Pancreas (tissue), 10 donors: ENCODE results near the gene PIRT. TPM values are rescaled to one million over a fixed set of nuclear protein-coding genes. Genes with fewer than 3 reads are reported as not detected.

Experiments used
- ATAC-seq, 4 donors: fragments of 200-7000 bp; cut with Tn5 transposase; one replicate each; pipeline versions ENCODE4 v1.8.0 to v1.9.1; 2020; ENCODE audit warnings: mild to moderate bottlenecking in 4 of 4, moderate library complexity in 4 of 4
- DNase-seq, 6 donors: peaks; one replicate each; pipeline ENCODE4 v3.0.0-alpha.2; 2020
- FAIRE-seq: peaks from 2 replicates; lab custom pipeline; 2012; peaks lifted over from hg19 to GRCh38; lab: Jason Lieb, UNC
- H3K27ac ChIP-seq, 4 donors: fragments of 200-600 bp; sonication (generic); 1 replicate in 3 of 4; 2 replicates in 1 of 4; pipeline versions ENCODE4 v1.5.0 to v1.8.0; 2020
- H3K27me3 ChIP-seq, 4 donors: fragments of 200-600 bp; one replicate each; pipeline ENCODE4 v1.8.0; 2021
- H3K36me3 ChIP-seq, 3 donors: fragments of 200-600 bp; sonication (generic) in 1 of 3; one replicate each; pipeline versions ENCODE4 v1.5.0 to v1.8.0; 2020 to 2021
- H3K4me1 ChIP-seq, 3 donors: fragments of 200-600 bp; one replicate each; pipeline ENCODE4 v1.8.0; 2021
- H3K4me3 ChIP-seq, 4 donors: fragments of 200-600 bp; sonication (generic) in 2 of 4; one replicate each; pipeline versions ENCODE4 v1.5.0 to v1.8.0; 2020 to 2021
- H3K9me3 ChIP-seq, 4 donors: fragments of 200-600 bp; one replicate each; pipeline ENCODE4 v1.8.0; 2021
- WGBS, 2 donors: extraction: QIAGEN DNeasy Blood & Tissue Kit; methylation state at CpG; one replicate each; pipeline ENCODE4 v1.1.7; 2013; 5-methylcytosine and 5-hydroxymethylcytosine counted together
- intact Hi-C, 3 donors: fragments of 100-400 bp; cut with DNase I; formaldehyde crosslinking; loops; one replicate each; pipeline versions ENCODE4 v1.11.1 to v1.14.2; 2022
- polyA plus RNA-seq, 2 donors: library from polyadenylated mRNA; stranded (reverse); fragments of 200-250 nt; gene quantifications; one replicate each; pipeline ENCODE4 v1.2.3, GENCODE V29; 2013
- total RNA-seq, 6 donors: library from RNA; stranded (reverse); fragmentation: NEBNext Ultra II Directional in 4 of 6; extraction: Animal tissue kit (Norgen Biotek cat#: 25700) in 4 of 6; gene quantifications; one replicate each; pipeline versions ENCODE4 v1.2.1 to v1.2.4, GENCODE V29; 2021 to 2023
- TF ChIP-seq, protein P1 (sequence below), 4 donors: fragments of 200-600 bp; sonication (generic) in 3 of 4; IDR thresholded peaks; one replicate each; pipeline versions ENCODE4 v1.5.0 to v1.8.0; 2021; ENCODE audit warnings: antibody characterized with exemption in 4 of 4
- donor health status: healthy with polysubstance abuse.
- donor health status: DM: no; HTN: no; CAD: no; lungs with moderate emphysema.
- donor health status: DM: no; HTN: no; CAD: no.
- donor health status: control.
- donor health status: control.
- donor health status: Bipolar disorder and iron deficiency.
- donor health status: DM: yes; HTN: yes; CAD: no.
- donor health status: DM: no; HTN: no; CAD: no.
- donor health status: DM: no; HTN: no; CAD: no.
- donor health status: DM: yes; HTN: yes; CAD: no.

PIRT gene
- total and polyA plus RNA-seq, 8 donors, result 0.03 to 0.28 (median 0.05) TPM; not detected in 3

DNA sequence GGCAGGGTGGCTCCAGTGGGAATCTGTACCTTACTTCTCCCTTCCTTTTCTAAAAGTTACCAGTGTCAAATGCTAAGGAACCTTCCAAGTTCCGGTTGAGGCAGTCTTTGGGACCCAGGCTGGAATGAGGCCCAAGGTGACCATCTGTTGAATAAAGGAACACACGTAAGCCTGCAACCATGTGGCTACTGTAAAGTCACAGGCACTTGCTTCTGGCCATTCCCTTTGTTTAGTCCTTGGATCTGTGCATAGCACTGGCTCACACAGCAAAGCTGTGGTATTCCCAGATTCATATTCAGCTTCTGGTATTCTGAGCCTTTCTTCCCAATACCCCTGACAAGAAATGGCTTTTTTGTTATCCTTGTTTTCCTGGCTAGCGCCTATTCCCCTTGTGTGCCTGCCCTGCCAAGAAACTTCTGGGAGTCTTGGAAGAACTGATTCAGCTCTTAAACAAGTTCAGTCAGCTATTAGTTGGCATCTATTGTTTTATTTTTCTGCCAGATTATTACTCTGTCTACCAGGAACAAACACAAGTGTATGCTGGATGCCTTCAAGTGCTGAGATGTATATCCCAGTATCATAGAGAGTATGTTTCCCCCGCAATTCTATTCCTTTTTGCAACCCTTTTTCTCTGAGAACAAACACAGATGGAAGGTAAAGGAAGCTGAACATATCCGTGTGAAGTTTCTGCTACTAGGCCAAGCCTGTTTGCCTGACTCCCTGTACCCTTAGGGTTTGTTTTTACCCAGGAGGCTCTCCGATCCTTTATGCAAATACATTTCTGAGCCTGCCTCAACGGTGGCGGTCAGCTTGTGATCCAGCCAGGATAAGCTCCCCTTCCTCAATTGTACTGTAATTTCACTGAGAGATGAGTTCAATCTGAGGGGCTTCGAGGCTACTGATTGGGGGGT, 47.1 kb downstream of the PIRT start:
- intact Hi-C loops, result no loop called here
- WGBS, 2 donors, result 46 to 57% methylated on average over 9 of the region's 9 CpGs
- DNase-seq, result peak in 4 of 6 donors; percentile 37 to 70 (median 58)
- H3K27me3 ChIP-seq, result no peaks in the 10 kb centered on the region
- peaks cover 0 to 16% (median 9%) of the 10 kb centered on the region in 3 donors for H3K4me1 ChIP-seq
- H3K9me3 ChIP-seq, result no peaks in the 10 kb centered on the region
- FAIRE-seq, result no peak
- no peaks in the 10 kb centered on the region for H3K36me3 ChIP-seq
- TF ChIP-seq, protein P1, sequence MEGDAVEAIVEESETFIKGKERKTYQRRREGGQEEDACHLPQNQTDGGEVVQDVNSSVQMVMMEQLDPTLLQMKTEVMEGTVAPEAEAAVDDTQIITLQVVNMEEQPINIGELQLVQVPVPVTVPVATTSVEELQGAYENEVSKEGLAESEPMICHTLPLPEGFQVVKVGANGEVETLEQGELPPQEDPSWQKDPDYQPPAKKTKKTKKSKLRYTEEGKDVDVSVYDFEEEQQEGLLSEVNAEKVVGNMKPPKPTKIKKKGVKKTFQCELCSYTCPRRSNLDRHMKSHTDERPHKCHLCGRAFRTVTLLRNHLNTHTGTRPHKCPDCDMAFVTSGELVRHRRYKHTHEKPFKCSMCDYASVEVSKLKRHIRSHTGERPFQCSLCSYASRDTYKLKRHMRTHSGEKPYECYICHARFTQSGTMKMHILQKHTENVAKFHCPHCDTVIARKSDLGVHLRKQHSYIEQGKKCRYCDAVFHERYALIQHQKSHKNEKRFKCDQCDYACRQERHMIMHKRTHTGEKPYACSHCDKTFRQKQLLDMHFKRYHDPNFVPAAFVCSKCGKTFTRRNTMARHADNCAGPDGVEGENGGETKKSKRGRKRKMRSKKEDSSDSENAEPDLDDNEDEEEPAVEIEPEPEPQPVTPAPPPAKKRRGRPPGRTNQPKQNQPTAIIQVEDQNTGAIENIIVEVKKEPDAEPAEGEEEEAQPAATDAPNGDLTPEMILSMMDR (IDR thresholded peaks at IDR 0.05), result no peak
- peak; percentile 86 to 92 (median 89) for ATAC-seq
- no peak overlapping the region for H3K4me3 ChIP-seq
- peak overlapping the region; percentile 36 to 67 (median 40) for H3K27ac ChIP-seq

DNA sequence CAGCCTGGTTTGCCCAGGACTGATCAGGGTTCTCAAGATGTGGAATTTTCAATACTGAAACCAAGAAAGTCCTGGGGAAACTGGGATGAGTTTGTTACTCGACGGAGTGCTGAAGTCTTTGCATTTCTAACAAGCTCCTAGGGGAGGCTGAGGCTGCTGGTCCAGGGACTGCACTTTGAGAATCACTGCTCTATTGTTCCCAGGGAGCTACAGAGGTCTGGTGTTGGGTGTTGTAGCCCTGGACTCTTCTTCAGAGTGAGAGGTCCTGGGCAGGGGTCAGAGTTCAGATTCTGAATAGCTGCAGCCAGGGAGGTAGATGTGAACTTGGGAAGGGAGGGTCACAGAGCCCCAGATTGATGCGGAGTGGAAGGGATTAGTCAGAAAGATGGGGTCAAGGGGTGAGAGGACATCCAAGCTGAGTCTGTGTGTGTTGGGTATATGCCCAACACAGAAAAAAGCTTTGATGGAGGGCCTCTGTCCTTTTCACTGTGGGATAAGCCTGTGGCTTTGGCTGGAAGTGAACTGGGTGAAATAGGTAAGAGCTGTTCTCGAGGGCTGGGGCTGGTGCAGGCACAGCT, 48.1 kb downstream of the PIRT start:
- no peak for FAIRE-seq
- H3K4me1 ChIP-seq, result peaks cover 0 to 16% (median 9%) of the 10 kb centered on the region in 3 donors
- 89 to 91% methylated on average over 4 of the region's 4 CpGs for WGBS, 2 donors

DNA sequence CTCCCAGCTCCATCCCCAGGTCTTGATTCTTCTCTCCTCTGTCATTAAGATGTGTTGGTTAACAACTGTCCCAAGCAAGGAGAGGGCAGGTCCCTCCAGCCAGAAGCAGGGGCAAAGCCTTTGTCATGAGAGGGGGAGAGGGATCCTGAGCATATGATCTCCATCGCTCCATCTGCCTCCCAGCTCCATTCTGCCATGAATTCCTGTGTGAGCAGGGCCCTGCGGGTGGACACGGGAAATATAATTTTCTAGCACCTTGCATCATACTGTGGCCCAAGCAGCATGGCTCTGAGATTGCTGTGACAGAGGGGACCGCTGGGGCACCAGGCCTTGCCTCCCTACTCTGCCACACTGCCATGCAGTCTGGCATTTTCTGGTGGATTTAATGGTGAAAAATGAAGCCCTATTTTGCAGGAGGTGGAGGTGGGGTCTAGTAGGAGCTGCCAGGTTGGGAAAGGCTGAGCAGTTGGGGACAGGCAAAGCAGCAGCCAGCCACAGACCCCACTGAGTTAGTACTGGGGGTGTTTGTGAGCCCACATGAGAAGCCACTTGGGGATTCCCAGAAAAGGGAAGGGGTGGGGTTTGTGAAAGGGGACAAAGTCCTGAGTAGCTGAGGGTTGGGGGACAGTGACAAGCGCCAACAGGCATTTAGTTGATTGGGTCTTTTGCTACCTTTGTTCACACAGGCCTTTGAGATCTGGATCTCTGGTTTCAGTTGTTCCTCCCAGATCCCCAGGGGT, 50.4 kb downstream of the PIRT start:
- ATAC-seq, result no peak
- Histone ChIP-seq H3K27me3 (no peaks in the 10 kb centered on the region), H3K36me3 (no peaks in the 10 kb centered on the region), H3K4me3 (no peak overlapping the region), H3K9me3 (no peaks in the 10 kb centered on the region), H3K27ac (no peak overlapping the region), H3K4me1 (peaks cover 0 to 16% (median 9%) of the 10 kb centered on the region in 3 donors)
- WGBS, 2 donors, result 88 to 89% methylated on average over 5 of the region's 5 CpGs
- TF ChIP-seq, protein P1 (IDR thresholded peaks at IDR 0.05), result no peak
- no peak for FAIRE-seq
- intact Hi-C loops, result no loop called here
- no peak for DNase-seq

More for the DNA sequence above, 48.1 kb downstream of the PIRT start:
- Histone ChIP-seq H3K4me3 (no peak overlapping the region), H3K27me3 (no peaks in the 10 kb centered on the region), H3K36me3 (no peaks in the 10 kb centered on the region), H3K27ac (peak overlapping the region in 2 of 4 donors; percentile 36 to 67), H3K9me3 (no peaks in the 10 kb centered on the region)
- intact Hi-C loops, result no loop called here
- ATAC-seq (no peak), DNase-seq (no peak)
- TF ChIP-seq, protein P1 (IDR thresholded peaks at IDR 0.05), result no peak

DNA sequence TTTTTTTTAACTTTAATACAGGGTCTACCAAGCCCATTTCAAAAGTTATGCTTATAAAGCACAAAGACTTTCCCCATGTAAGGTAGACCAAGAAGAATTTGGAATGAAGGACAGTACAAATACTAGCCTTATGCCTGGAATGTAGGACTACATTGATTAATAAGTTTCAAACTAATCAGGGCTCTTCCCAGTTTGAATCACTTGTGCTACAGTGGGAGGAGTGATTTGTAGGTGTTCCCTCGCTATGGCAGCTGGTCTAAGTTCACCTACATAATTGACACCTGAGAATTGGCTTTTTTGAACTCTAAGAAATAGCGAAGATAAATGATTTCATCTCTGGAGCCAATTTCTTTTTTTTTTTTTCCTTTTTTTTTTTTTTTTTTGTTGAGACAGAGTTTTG, 52.6 kb downstream of the PIRT start:
- H3K27me3 ChIP-seq, result no peaks in the 10 kb centered on the region
- H3K4me3 ChIP-seq, result no peak overlapping the region
- intact Hi-C loops, result no loop called here
- no peak for ATAC-seq
- no peak overlapping the region for H3K27ac ChIP-seq
- DNase-seq, result no peak
- H3K36me3 ChIP-seq, result no peaks in the 10 kb centered on the region
- no peak for FAIRE-seq
- 91 to 100% methylated on average over 2 of the region's 2 CpGs for WGBS, 2 donors
- no peaks in the 10 kb centered on the region for H3K9me3 ChIP-seq
- H3K4me1 ChIP-seq, result peaks cover 0 to 5% (median 4%) of the 10 kb centered on the region in 3 donors
- TF ChIP-seq, protein P1 (IDR thresholded peaks at IDR 0.05), result no peak
